Mucosa of rectum (tissue), 2 donors: Measurements from ENCODE around the gene ANKLE2.

Experiments
- H3K27ac ChIP-seq, 2 donors: one replicate each; pipeline ENCODE4 v1.7.0; 2013; ENCODE audit warnings: inconsistent platforms in 2 of 2, low read depth in 2 of 2, low read length in 2 of 2
- H3K27me3 ChIP-seq, 2 donors: one replicate each; pipeline ENCODE4 v1.7.0; 2013; ENCODE audit warnings: low read length in 2 of 2; ENCODE audit not compliant: control insufficient read depth in 2 of 2, insufficient read depth in 2 of 2
- H3K36me3 ChIP-seq, 2 donors: one replicate each; pipeline ENCODE4 v1.7.0; 2013; ENCODE audit warnings: low read length in 2 of 2; ENCODE audit not compliant: control insufficient read depth in 2 of 2, insufficient read depth in 2 of 2
- H3K4me1 ChIP-seq, 2 donors: one replicate each; pipeline ENCODE4 v1.7.0; 2013; ENCODE audit warnings: low read length in 2 of 2, mild to moderate bottlenecking in 1 of 2; ENCODE audit not compliant: control insufficient read depth in 2 of 2, insufficient read depth in 2 of 2
- H3K4me3 ChIP-seq, 2 donors: one replicate each; pipeline ENCODE4 v1.7.0; 2013; ENCODE audit warnings: low read length in 2 of 2
- H3K9ac ChIP-seq, 2 donors: one replicate each; pipeline ENCODE4 v1.7.0; 2013; ENCODE audit warnings: low read length in 2 of 2, low read depth in 1 of 2, mild to moderate bottlenecking in 1 of 2
- H3K9me3 ChIP-seq, 2 donors: one replicate each; pipeline ENCODE4 v1.7.0; 2013; ENCODE audit warnings: low read length in 2 of 2; ENCODE audit not compliant: control insufficient read depth in 2 of 2
- donor health status: healthy.
- donor health status: Normal muscosa, but diverticular disease.

Gene ANKLE2

GRCh38 chr12:132675757-132676432 is 85.7 kb downstream of the ANKLE2 start:
- no peaks in the 10 kb centered on the region for H3K27me3 ChIP-seq
- H3K9me3 ChIP-seq, result no peaks in the 10 kb centered on the region
- H3K4me3 ChIP-seq, result no peak overlapping the region
- no peak overlapping the region for H3K9ac ChIP-seq
- no peaks in the 10 kb centered on the region for H3K4me1 ChIP-seq
- H3K27ac ChIP-seq, result no peak overlapping the region
- peaks cover 48 to 55% of the 10 kb centered on the region in 2 donors for H3K36me3 ChIP-seq
